HG03135 (cell line): ENCODE results near the gene SCN1A.
"Not testable (repeated sequence)": the region's sequence is repeated elsewhere in the genome, so short reads cannot be mapped to it uniquely, and the experiment has no call there.

ENCODE experiments used
- ATAC-seq: cut with Tn5 transposase; IDR thresholded peaks from one replicate; pipeline ENCODE4 v1.9.1; 2021; ENCODE audit warnings: mild to moderate bottlenecking, moderate library complexity; ENCODE audit not compliant: unreplicated experiment

The SCN1A gene

DNA sequence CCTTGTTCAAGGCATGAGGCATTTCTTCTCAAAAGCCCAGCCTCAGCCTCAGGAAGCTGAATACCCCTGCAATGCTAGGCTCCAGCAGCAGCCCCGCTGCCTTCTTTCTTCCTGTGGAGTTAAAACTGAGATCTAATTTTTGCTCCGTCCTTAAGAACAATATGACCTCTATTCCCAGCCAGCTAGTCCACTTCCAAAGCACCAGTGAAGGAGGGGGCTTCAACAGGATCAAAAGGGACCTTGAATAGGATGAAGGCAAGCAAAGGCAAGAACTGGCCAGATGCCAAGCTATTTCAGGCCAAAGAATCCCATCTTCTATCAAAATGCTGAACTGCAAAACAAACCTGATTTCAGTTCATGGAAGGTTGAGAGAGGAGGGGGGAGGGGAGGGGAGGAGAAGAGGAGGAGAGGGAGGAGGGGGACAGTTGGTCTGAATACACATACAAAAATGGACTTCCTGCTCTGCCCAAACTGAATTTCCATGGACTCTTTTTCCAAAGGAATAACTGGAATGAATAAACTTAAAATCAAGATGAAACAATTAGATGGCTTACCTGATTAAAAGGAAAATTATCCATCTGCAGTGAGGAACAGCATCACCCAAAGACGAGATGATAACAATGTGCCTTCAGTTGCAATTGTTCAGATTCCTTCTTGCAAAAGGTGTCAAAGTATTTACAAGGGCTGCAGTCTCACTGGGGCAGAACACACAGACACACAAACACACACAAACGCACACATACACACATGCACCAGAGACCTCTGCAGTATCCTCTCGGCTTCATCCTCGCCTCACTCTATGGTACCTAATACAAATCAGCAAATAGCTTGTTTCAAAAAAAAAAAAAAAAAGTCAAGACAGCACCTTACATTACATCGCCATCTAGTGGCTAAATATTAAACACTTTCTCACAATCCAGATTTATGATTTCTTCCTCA, at the start of gene SCN1A:
Gene SCN1A, minus strand, starts transcription at position 804 of the 939 bp plus-strand sequence. CDS start 54,399 bp downstream, outside the sequence.
- ATAC-seq, result no peak

DNA sequence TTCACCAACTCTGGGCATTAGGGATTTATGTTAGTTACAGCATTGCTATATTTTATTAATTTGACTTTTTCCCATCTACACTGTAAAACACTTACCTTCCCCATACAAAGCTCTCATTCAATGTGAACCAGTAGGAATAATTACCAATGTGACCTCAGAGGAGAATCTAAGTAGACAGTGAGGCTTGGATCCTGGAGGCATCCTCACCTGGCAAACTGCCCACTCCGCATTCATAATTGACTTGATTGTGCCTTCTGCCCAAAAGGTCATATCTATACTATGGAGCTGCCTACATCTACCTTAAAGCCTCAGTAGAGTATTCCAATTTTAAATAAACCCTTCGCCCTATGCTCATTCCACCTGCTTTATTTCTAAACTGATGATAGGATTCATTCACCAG, 45.4 kb upstream of the SCN1A start:
- ATAC-seq, result no peak

DNA sequence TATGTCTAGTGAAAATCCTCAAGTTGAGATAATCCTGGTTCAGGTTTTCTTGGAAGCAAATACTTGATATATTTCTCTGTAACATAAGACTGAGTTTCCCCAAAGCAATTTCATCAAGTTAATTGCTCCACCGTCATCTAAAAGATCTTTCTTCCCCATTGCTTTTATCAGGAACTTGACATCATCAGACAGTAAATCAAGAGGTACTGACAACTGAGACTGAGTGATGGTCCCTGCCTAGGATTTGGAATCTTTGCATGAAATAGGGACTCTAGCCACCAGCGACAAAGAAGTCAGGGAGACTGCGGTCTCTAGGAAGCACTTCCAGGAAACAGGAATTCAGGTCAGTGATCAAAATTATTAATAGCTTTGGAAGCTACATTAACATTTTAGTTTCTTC, 43.4 kb upstream of the SCN1A start:
- no peak for ATAC-seq

DNA sequence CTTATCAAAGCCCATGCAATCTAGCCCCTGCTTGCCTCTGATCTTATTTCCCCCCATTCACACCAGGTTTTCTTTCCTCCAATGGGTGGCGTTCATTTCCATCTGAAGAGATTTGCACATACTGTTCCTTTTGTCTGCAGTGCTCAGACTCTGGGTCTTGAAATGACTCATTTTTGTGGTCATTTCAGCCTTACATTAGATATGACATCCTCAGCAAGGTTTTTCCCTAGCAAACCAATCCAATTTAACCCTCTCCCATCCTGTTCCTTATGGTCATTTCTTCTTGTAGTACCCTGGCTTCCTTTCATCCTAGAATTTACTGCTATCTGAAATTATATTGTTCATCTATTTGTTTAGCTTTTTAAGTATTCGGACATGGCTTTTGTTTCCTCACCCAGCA, 42.5 kb upstream of the SCN1A start:
- ATAC-seq, result no peak

- ATAC-seq, result no peak
Measured at GRCh38 chr2:166167449-166167848, 39.6 kb upstream of the SCN1A start.

DNA sequence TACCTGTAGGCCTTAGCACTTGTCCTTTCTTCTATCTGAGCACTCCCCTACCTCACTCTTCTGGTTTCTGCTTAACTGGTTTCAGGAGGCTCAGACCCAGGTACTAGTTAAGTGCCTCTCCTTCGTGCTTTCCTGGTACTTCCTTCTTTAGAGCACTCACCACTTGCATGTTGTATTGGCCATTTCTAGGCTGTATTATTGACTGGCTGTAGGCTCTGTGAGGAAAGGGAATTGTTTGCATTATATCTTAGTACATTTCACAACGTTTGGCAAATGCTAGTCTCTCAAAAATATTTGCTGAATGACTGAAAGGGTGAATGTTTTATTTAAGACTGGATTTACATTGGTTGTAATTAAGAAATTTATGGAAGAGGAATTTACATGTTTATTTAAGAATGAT, 36.0 kb upstream of the SCN1A start:
- ATAC-seq, result no peak

DNA sequence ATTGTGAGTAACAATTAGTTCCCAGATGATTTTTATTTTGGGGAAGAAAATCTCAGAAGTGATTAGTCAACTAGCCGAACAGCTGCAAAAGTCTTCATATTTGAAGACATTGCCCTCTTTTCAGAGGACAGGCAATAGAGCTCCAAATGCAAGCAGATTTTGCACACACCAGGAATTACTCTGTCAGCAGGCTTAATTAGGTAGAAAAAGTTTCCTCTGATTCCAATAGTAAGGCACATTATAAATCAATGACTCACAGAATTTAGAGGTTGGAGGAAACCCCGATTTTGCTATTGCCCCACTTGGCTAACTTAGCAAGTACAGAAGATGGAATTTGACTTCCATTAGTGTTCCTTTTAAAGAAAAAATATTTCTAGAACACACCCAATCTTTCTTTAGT, 30.7 kb upstream of the SCN1A start:
- no peak for ATAC-seq

DNA sequence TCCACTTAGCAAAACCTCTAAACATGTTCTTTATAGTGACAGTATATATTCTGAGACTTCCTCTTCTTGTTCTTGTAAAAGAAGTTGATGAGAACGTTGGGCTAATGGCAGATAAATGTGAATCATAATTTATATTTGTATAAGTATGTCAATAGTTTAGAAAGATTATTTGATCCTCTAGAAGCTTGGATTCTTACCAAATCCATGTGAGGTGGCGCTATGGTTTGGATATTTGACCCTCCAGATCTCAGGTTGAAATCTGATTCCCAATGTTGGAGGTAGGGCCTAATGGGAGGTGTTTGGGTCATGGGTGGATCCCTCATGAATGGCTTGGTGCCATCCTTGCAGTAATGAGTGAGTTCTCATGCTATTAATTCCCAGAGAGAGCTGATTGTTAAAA, 29.8 kb upstream of the SCN1A start:
- no peak for ATAC-seq

DNA sequence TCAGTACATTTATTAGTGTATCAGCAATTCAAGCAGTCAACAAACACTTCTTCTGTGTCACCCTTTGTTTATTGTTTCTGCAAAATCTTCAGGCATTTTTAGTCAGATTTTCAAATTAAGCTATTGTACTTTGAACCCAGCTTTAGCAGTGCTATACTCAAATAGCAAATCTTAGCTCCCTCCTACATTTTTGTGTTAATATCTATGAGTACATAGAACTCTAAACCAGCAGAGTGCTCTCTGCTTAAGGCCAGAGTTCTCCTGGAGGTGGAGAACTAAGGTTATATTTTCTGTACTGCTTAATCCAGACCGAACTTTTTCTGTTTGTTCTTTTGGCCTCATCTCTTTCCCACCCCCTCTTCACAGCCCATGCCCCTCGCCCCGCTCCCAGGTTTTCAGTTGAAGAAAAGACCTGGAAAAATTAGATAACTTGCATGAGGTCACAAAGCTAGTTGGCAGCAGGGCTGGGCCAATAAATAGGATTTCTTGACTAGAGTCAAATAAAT, 29.2 kb upstream of the SCN1A start:
- no peak for ATAC-seq

GRCh38 chr2:166155589-166155988, 27.8 kb upstream of the SCN1A start:
- ATAC-seq, result no peak

DNA sequence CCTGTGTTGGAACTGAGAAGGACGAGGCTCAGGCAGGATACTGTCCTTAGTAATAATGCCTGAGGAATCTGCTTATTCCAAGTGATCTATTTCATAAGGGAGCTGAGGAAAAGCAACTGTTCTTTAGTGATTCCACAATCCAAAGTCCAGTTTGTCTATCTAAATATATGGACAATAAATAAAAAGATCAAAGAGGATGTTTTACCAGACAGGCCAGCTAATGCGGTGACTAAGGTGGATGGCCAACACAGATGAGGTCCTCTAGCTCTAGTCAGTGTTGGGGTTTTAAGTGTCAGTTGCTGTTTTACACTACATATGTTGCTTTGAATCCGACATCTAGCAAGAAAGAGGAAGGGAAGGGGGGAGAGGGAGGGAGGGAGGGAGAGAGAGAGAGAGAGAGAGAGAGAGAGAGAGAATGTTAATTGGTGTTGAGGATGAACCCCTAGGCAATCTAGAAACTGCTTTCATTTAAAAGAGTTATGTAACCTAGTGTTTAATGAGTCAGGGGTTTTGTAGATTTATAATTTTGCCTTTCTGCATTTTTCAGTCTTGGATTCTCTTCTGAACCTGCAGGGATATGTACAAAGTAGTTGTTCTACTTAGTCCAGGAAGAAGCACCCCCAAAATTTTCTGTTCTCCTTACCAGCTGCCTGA, 27.0 kb upstream of the SCN1A start:
- ATAC-seq, result no peak

DNA sequence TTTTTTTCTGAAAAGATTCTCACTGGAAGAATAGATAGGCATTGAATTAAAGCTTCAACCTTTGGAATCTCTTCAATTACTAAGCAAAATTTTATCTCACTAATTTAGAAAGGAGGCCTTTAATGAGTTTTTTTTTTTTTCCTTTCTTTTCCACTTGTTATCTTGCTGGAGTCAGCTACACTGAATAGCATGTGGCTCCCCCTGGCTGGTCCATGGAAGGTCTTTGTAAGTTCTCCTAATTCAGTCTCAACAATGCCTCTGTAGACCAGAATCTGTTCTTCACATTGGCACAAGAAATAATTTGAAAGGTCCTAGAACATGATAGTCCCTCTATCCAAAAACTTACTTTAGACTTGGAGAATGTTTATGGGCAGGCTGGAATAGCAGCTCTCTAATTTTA, 24.2 kb upstream of the SCN1A start:
- no peak for ATAC-seq

DNA sequence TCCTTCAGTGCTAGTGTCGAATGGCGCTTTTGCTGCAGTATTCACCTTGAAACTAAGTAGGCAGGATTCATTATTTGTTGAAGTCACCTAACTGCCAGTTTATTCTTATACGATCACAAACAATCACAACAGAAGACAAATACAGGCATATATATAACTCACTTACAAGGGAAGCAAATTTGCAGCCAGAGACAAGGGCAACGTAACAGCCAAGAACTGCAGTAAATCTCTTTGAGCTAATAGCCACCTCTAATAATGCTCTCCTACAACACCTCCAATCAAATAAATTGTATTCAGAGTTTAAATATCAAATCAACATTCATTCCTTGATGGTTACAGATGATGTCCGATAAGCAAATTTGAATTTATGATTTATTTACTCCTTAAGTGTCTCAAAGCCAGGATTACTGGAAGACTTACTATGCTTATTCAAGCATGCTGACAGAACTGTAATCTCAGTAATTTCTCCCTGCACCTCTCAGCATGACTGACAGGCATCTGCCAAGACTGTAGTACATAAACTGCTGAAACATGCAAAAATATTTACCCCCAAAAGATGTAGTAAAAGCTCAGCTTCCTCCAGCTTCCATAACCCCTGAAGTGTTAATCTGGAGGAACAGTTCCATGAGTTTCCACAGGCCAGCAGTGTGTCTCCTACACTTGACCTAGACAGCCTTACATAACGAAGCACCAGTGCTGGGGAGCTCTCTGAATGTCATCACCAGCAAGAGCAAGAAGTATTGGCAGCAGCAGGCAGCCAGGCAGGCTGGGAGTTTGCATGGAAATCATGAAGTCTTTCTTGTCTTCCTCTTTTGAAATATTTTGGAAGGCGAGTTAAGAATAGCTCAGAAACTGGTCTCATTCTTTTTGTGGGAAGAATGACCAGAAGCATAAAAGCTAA, 20.9 kb upstream of the SCN1A start:
- no peak for ATAC-seq

- no peak for ATAC-seq
Measured at GRCh38 chr2:166147883-166148282, 20.1 kb upstream of the SCN1A start.

DNA sequence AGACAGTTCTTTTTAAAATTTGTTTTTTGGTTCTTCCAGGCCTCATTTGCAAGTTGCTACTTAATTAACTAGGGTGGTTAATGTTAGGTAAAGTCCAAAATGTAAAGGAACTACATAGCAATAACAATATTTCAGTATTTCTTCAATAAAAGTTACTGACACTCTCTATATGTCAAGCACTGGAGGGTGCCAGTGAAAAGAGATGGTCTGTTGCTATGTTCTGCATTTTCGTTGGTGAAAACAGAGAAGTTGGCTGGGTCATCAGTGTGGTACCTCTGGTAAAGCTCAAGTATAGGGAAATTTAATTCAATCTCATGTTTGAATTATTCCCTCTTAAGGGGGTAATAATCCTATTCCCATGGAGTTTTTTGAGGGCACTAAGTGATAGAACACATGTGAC, 16.3 kb upstream of the SCN1A start:
- no peak for ATAC-seq

DNA sequence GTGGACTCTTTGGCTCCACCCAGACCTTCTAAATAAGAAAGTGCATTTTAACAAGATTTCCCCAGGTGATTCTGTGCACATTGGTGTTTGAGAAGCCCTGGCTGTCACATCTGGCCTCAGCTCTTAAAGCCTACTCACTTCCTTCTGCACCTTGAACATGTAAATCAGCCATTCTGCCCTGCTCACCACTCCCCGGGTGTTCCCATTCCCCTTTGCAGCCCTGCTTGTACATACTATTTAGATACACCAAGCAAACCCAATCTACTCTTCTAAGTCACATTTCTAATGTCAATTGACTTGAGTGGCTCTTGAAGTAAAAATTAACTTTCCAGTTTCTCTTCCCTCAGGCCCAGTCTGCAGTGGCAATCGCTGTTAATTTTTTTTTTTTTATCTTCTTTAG, 13.1 kb upstream of the SCN1A start:
- ATAC-seq, result no peak

GRCh38 chr2:166140475-166140874, 12.7 kb upstream of the SCN1A start:
- ATAC-seq, result no peak

GRCh38 chr2:166139479-166139878, 11.7 kb upstream of the SCN1A start:
- ATAC-seq, result not testable (repeated sequence)

DNA sequence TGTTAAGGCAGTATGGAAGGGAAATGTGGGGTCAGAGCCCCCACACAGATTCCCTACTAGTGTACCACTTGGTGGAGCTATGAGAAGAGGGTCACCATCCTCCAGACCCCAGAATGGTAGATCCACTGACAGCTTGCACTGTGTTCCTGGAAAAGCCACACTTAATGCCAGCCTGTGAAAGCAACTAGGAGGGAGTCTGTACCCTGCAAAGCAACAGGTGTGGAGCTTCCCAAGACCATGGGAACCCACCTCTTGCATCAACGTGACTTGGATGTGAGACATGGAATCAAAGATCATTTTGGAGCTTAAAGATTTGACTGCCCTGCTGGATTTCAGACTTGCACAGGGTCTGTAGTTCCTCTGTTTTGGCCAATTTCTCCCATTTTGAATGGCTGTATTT, 10.8 kb upstream of the SCN1A start:
- no peak for ATAC-seq

GRCh38 chr2:166138144-166138543, 10.3 kb upstream of the SCN1A start:
- no peak for ATAC-seq

GRCh38 chr2:166137331-166137730, 9.5 kb upstream of the SCN1A start:
- ATAC-seq, result no peak
